GM11168 (cell line): Measurements from ENCODE around the gene STK16.

Experiments
- in situ Hi-C: fragments of 300-500 bp; cut with MboI; formaldehyde crosslinking; loops from one replicate; pipeline ENCODE4 v1.12.0; 2022; ENCODE audit warnings: low sequenced_read_pairs; ENCODE audit not compliant: unreplicated experiment

STK16 gene

GRCh38 chr2:219213486-219214071 is 31.7 kb upstream of the STK16 start:
- in situ Hi-C loops = no loop called here

DNA sequence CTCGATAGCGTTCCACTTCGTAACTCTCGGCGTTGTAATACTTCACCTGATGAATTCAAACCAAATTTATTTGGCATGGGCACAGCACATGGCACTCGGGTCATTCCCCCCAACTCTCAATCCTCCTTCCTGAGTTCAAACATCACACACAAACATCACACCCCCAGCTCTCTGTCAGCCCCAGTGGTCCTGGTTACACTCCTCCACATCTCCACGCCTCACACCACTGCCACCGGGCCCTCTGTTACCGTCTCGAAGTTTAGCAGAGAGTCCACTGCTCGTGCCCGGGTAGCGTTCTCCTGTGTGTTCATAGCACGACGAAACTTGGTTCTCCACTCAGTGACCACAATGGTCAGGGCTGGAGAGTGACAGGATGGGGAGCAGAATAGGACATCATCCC is 31.1 kb upstream of the STK16 start:
- in situ Hi-C loops = no loop called here

- in situ Hi-C loops = no loop called here
Measured at GRCh38 chr2:219214786-219215185, 30.5 kb upstream of the STK16 start.

DNA sequence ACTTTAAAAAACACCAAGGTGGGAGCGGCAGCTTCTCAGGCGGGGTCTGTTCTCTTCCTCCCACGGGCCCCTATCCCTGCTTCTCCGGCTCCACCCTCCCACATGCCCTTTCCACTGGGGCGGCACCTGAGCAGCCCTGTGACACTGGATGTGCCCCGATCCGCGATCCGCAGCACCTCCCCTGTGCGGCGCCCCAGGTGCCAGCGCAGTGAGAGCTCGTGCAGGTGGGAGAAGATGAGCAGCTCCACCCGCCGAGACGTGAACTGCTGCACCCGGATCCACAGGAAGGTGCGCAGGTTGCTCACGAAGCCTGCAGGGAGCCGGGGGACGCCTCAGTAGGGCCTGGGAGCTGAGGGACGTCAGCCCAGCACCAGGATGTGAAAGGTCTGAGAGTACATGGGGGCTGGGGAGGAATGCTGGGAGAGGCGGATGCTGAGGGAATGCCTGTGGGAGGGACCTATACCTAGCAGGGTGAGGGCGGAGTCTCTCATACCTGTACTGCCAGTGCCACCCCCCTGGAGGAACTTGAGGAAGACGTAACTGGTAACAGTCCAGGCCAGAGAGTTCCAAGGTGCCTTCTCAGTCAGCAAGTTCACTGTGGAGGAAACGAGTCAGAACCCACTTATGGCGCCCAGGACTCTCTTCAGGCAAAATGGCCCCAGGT is 29.3 kb upstream of the STK16 start:
- in situ Hi-C loops = no loop called here

DNA sequence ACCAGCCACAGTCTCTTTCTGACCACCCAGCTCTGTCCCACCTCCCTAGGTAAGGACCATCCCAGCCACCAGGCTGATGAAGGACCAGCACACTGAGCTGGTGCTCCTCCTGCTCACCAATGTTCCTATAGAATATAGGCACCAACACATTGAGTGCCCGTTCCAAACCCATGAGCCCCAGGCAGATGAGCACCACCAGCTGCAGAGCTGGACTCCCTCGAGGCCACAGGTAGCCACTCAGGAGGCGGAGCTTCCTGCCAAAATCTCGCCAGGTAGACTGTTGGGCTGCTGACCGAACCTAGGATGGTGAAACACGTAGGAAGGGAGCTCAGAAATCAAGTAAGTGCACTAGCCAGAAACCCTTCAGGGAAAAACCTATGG is 28.8 kb upstream of the STK16 start:
- in situ Hi-C loops = no loop called here

- in situ Hi-C loops = no loop called here
Measured at GRCh38 chr2:219218217-219218731, 27.0 kb upstream of the STK16 start.

DNA sequence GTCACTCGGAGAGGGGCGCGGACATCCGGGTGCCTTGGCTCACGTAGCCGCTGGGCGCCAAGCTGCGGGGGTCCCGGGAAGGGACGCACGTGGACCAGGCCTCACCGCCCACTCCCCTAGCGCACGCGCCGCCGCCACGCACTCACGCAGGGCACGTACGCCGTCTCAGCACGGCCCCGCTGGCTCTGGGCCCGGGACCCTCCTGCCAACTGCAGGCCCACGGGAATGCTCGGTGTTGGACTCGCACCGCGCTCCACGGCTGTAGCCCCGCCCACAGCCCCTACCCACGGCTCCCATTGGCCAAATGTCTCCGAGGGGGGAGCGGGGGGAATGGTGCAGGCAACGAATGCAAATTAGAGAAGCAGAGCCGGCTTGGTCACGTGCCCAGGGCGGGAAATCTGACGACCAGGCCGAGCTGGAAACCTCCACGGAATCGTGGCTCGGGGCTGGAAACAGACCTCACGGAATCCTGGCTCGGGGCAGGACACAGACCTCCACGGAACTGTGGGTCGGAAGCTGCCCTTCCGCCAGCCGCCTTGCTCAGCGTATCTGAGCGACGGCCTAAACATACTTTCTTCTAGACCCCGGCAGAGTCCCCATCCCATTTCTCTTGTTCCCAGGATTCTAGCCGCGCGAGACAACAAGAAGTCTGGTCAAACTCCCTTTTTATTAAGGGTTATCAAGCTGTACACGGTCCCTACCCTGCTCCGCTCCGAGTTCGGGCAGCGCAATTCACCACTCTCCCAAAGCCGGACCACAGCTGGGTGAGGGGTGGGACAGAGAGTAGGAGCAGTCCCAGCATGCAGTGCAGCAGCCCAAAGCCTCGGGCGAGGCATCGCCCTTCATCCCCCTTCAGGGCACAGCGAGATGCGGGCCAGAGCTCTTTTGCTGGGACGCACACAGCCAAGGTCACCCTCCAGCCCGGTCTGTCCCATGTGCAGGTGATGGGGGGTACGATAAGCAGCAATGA is 26.3 kb upstream of the STK16 start, which contains the start of gene ABCB6:
ABCB6 (minus strand) TSS at position 227 of the 970 bp plus-strand sequence. CDS start 285 bp downstream, outside the sequence.
- in situ Hi-C loops = no loop called here

GRCh38 chr2:219219784-219220532 is 25.3 kb upstream of the STK16 start:
- in situ Hi-C loops = no loop called here

- in situ Hi-C loops = no loop called here
Measured at GRCh38 chr2:219220652-219221402, 24.5 kb upstream of the STK16 start.

- in situ Hi-C loops = no loop called here
Measured at GRCh38 chr2:219221957-219222518, 23.2 kb upstream of the STK16 start.

DNA sequence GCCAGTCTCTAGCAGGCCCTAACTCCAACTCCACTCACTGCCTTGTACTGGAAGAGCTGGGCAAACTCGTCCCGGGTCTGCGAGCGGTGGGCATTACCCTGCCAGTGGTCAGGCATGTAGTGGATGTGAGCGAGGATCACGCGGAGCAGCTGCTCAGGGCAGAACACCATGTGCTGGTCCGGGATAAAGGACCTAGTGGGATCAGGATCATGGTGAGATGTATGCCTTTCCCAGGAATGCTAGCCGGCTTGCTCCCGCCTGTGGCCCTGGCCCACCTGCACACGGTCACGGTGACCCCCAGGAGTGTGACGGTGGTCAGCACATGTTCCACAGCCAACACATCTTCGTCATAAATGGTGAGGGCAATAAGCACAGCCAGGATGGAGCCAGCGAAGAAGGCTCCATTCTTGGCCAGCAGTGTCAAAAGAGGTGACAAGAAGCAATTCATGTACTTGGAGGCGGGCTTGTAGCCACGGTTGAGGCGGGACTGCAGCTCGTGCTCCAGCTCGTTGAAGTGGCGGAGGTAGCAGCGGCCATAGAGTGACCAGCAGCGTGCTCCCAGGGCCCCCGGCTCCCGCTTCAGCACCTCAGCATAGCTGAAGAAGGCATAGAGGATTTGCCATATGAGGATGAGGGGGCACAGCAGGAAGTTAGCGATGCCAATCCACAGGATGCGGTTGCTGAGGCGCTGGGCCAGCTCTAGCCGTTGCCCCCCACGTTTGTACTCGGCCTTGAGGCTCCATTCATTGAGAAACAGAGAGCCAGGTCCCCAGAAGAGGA is 21.3 kb upstream of the STK16 start:
- in situ Hi-C loops = no loop called here

GRCh38 chr2:219225350-219225749 is 19.9 kb upstream of the STK16 start:
- in situ Hi-C loops = no loop called here

DNA sequence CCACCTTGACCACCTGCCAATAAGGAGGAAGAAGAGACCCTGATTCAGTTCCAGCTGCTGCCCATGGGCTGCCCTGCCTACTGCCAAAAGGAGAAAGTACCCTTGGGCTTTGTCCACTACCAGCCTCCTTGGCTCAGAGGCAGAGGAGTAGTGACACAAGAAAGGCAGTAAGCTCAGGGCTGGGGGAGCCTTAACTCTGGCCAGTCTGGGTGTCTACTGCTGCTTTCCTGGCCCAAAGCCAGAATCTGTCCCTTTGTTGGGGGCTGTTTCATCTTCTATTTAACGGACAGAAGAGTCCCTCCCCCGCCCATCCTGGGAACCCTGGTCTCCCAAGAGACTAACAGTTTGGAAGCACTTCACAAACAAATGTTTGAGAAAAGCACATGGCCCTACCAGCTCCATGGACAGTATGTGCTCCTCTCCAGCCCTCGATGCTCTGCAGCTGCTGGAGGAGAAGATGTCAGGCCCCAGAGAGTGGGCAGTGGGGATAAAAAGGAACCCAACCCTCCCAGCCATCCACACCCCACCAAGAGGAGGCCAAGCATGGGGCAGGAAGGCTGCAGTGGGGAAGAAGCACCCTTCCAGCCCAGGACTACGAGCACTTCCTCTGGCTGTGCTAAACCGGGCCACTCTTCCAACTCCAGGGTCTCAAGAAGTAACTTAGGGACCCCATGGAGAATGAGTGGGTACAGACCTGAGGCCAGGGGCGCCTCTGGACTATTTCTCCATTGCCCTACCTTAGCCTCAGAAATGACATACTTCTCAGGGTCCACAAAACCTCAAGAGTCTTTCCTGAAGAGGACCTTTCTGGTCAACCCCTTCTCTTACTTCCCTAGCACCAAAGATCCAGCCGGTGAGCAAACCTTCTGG is 17.0 kb upstream of the STK16 start:
- in situ Hi-C loops = no loop called here

DNA sequence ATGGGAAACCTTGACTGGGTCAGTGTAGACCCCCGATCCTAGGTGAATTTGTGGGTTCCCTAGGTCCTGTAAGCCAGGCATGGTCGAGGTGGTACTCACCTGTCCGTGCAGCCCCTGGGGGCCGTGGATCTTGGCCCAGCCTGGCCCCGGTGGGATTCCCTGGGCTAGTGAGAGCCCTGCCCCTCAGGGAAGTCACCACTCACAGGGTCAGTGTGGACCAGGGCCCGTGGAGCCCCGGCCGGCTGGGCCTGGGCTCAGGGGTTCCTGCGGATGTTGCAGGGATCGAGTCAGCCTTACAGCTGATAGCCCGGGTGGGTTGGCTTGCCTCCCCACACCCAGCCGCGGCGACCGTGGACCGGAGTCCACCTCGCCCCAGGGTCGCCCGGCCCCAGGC is 16.4 kb upstream of the STK16 start:
- in situ Hi-C loops = no loop called here

- in situ Hi-C loops = no loop called here
Measured at GRCh38 chr2:219229305-219230058, 15.8 kb upstream of the STK16 start, which contains the start of the genes ANKZF1 and ATG9A. ANKZF1 (plus strand) TSS chr2:219229806; CDS start chr2:219230258, 452 bp downstream. ATG9A (minus strand) TSS chr2:219229636; CDS start chr2:219228024, 1,612 bp downstream.

DNA sequence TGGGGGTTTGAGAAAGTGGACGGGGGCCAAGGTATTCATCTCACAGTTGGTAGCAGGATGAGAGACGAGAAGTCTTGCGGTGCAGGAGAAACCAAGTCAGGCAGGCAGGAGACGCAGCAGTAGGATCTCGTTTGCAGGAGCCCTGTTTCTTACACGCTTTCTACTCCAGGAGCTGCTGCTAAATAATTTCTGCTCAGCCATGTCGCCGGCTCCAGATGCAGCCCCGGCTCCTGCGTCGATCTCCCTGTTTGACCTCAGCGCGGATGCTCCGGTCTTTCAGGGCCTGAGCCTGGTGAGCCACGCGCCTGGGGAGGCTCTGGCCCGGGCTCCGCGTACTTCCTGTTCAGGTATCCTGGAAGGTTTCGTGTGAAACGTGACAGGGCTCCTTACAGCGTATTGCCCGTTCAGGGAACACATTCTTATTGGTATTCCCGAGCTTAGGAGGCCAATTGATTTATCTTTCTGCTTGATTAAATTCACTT is 15.2 kb upstream of the STK16 start:
- in situ Hi-C loops = no loop called here
